ENCODE data around the gene CYSRT1.

GRCh38 chr9:137192448-137192780 is 32.6 kb upstream of the CYSRT1 start:
- TF ChIP-seq CTCF (IDR thresholded peaks at IDR 0.05) = no peak
- no peak for TF ChIP-seq POLR2A (IDR thresholded peaks at IDR 0.05)
- no peak for TF ChIP-seq POLR2AphosphoS5 (IDR thresholded peaks at IDR 0.05)
- TF ChIP-seq EP300 (IDR thresholded peaks at IDR 0.05) = no peak
